ENCODE results near the gene PDCD6IP.

PDCD6IP gene

DNA sequence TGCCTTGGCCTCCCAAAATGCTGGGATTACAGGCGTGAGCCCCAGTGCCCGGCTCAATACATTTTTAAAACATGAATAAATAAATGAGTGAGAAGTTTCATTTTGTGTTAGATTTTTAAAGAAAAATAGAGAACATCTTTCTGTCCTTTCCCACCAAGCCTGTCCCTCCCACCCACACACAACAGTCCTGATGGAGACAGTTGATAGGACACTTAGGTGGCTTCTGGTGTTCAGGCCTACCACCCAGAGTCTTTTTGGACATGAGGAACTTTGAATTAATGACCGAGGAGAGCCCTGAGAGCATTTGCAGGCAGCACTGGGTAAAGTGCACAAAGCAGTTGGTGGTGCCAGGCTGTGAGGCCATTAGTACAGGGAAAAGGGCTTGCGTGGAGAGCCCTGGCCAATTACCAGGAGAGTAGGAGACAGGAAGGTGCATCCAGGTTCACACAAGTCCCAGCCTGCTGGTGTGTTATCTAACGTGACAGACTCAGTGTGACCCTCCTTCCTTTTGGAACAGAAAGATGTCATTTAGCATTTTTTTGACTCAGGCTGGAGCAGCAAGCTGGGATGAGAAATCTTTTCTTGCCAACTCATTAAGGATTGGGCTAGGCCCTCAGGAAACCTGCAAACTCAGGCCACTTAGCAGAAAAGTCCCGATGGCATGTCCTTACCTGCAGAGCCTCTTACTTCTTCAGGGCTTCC lies 103.6 kb downstream of the PDCD6IP start:
- no peak overlapping the region for H3K27ac Mint-ChIP-seq
- H3K4me1 Mint-ChIP-seq, result peaks cover 7% of the 10 kb centered on the region
- TF ChIP-seq CTCF (IDR thresholded peaks at IDR 0.05; ENCODE audit: unreplicated experiment in 3 of 3), result no peak
- H3K4me3 Mint-ChIP-seq, result no peak overlapping the region
- no peaks in the 10 kb centered on the region for H3K36me3 Mint-ChIP-seq (ENCODE audit: low read depth)
- H3K9me3 Mint-ChIP-seq, result peaks cover 10% of the 10 kb centered on the region
- H3K27me3 Mint-ChIP-seq (ENCODE audit: low read depth), result no peaks in the 10 kb centered on the region

GRCh38 chr3:33904730-33905129 lies 106.3 kb downstream of the PDCD6IP start:
- H3K4me1 Mint-ChIP-seq, result peaks cover 12% of the 10 kb centered on the region
- H3K9me3 Mint-ChIP-seq, result peaks cover 3% of the 10 kb centered on the region
- TF ChIP-seq CTCF (IDR thresholded peaks at IDR 0.05; ENCODE audit: unreplicated experiment in 3 of 3), result no peak
- H3K27ac Mint-ChIP-seq, result peak overlapping the region in 1 of 3 experiments; percentile 42
- H3K27me3 Mint-ChIP-seq (ENCODE audit: low read depth), result no peaks in the 10 kb centered on the region
- H3K4me3 Mint-ChIP-seq, result no peak overlapping the region
- no peaks in the 10 kb centered on the region for H3K36me3 Mint-ChIP-seq (ENCODE audit: low read depth)

- H3K9me3 Mint-ChIP-seq, result no peaks in the 10 kb centered on the region
- no peaks in the 10 kb centered on the region for H3K36me3 Mint-ChIP-seq (ENCODE audit: low read depth)
- no peak overlapping the region for H3K4me3 Mint-ChIP-seq
- no peak overlapping the region for H3K27ac Mint-ChIP-seq
- peaks cover 12% of the 10 kb centered on the region for H3K4me1 Mint-ChIP-seq
- H3K27me3 Mint-ChIP-seq (ENCODE audit: low read depth), result no peaks in the 10 kb centered on the region
- TF ChIP-seq CTCF (IDR thresholded peaks at IDR 0.05; ENCODE audit: unreplicated experiment in 3 of 3), result no peak
These were observed 109.9 kb downstream of the PDCD6IP start for GRCh38 chr3:33908250-33908851.

- no peak overlapping the region for H3K27ac Mint-ChIP-seq
- TF ChIP-seq CTCF (IDR thresholded peaks at IDR 0.05; ENCODE audit: unreplicated experiment in 3 of 3), result no peak
- H3K27me3 Mint-ChIP-seq (ENCODE audit: low read depth), result no peaks in the 10 kb centered on the region
- no peaks in the 10 kb centered on the region for H3K9me3 Mint-ChIP-seq
- no peaks in the 10 kb centered on the region for H3K36me3 Mint-ChIP-seq (ENCODE audit: low read depth)
- H3K4me3 Mint-ChIP-seq, result no peak overlapping the region
- peaks cover 15% of the 10 kb centered on the region for H3K4me1 Mint-ChIP-seq
These were observed 111.1 kb downstream of the PDCD6IP start for GRCh38 chr3:33909547-33909946.

- Mint-ChIP-seq H3K27ac (peak overlapping the region in 1 of 3 experiments; percentile 40), H3K4me1 (peaks cover 15% of the 10 kb centered on the region), H3K36me3 (ENCODE audit: low read depth) (no peaks in the 10 kb centered on the region), H3K27me3 (ENCODE audit: low read depth) (no peaks in the 10 kb centered on the region), H3K9me3 (no peaks in the 10 kb centered on the region), H3K4me3 (no peak overlapping the region)
- TF ChIP-seq CTCF (IDR thresholded peaks at IDR 0.05; ENCODE audit: unreplicated experiment in 3 of 3), result no peak
These were observed 111.6 kb downstream of the PDCD6IP start for GRCh38 chr3:33910031-33910430.

Measured in nephron (organoid).